Astrocyte of the cerebellum (primary cell): Measurements from ENCODE around the gene NPPA.
"Not testable (repeated sequence)": the region's sequence is repeated elsewhere in the genome, so short reads cannot be mapped to it uniquely, and the experiment has no call there.

Experiments used
- DNase-seq: peaks from one replicate; pipeline ENCODE4 v3.0.0-alpha.2; 2011; ENCODE audit warnings: low read depth
- H3K4me3 ChIP-seq: 2 replicates; pipeline ENCODE4 v1.5.1; 2011; ENCODE audit warnings: mild to moderate bottlenecking, low read depth, low read length, moderate library complexity
- CTCF ChIP-seq: IDR thresholded peaks from 2 replicates; pipeline ENCODE4 v1.5.1; 2012; ENCODE audit warnings: low read length, low read depth, moderate library complexity, mild to moderate bottlenecking; ENCODE audit errors: missing control alignments
- in situ Hi-C: cut with HindIII; loops from 2 replicates; pipeline ENCODE4 v1.10.0; 2017; ENCODE audit warnings: low sequenced_read_pairs

The NPPA gene

GRCh38 chr1:11847667-11848372 is at the start of gene NPPA:
Gene NPPA, minus strand, starts transcription at chr1:11847783. Its CDS starts 99 bp downstream, at chr1:11847684.
- no peak for DNase-seq
- no peak for TF ChIP-seq CTCF
- H3K4me3 ChIP-seq, result no peak within 1 kb of the TSS
- in situ Hi-C loops, result no loop called here

DNA sequence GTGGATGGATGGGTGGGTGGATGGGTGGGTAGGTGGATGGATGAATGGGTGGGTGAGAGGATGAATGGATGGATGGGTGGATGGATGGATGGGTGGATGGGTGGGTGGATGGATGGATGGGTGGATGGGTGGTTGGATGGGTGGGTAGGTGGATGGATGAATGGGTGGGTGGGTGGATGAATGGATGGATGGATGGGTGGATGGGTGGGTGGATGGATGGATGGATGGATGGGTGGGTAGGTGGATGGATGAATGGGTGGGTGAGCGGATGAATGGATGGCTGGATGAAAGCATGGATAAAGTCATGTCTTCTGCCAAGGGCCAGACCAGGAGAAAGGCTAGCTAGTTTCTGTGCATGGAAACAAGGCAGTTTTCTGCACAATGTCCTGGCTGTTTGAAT is 46.9 kb upstream of the NPPA start:
- in situ Hi-C loops, DNase-seq, H3K4me3 ChIP-seq: not testable (repeated sequence)

- DNase-seq, result no peak
- in situ Hi-C loops, result no loop called here
- TF ChIP-seq CTCF, result peak; percentile 94
- no peak overlapping the region for H3K4me3 ChIP-seq
Measured at GRCh38 chr1:11893907-11894251, 46.3 kb upstream of the NPPA start.

DNA sequence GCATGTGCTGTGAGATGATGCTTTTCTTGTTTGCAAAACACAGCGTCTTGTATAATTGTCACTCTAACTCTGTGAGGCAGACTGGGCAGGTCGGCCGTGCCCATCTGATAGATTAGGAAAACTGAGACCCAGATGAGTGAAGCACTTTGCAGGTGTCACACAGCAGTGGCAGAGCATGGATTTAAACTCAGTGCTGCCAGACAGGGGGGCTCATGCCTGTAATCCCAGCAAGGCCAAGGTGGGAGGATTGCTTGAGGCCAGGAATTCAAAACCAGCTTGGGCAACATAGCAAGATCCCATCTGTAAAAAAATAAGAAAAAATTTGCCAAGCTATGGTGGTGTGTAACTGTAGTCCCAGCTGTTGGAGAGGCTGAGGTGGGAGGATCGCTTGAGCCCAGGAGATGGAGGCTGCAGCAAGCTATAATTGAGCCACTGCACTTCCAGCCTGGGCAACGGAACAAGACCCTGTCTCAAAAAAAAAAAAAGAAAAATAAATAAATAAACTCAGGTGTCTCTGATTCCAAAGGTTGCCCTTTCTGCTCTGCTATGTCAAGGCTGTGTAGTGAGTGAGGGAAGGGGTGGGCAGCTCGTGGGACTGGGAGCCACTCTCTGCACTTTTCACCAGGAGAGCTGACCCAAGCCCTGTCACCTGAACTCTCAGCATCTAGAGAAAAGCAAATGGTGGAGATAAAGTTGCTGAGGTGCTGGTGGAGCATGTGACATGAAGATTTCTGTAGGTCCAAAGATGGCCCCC is 44.0 kb upstream of the NPPA start:
- no peak for TF ChIP-seq CTCF
- DNase-seq, result no peak
- in situ Hi-C loops, result no loop called here
- no peak overlapping the region for H3K4me3 ChIP-seq

GRCh38 chr1:11888877-11889208 is 41.3 kb upstream of the NPPA start:
- in situ Hi-C loops, result no loop called here
- DNase-seq, result no peak
- H3K4me3 ChIP-seq, result no peak overlapping the region
- TF ChIP-seq CTCF, result no peak

GRCh38 chr1:11888206-11888876 is 40.8 kb upstream of the NPPA start:
- in situ Hi-C loops, result no loop called here
- no peak for DNase-seq
- no peak overlapping the region for H3K4me3 ChIP-seq
- no peak for TF ChIP-seq CTCF

- no peak for DNase-seq
- TF ChIP-seq CTCF, result no peak
- in situ Hi-C loops, result no loop called here
- H3K4me3 ChIP-seq, result no peak overlapping the region
Measured at GRCh38 chr1:11887666-11888007, 40.1 kb upstream of the NPPA start.
